ENCODE results near the gene PLEKHM2.

PLEKHM2 gene

GRCh38 chr1:15726508-15726907, 42.4 kb downstream of the PLEKHM2 start:
- Histone ChIP-seq H3K4me3 (ENCODE audit: low read depth in 1 of 2, low read length in 2 of 2) (no peak overlapping the region), H3K27me3 (ENCODE audit: insufficient read depth, low read length, poor library complexity) (no peaks in the 10 kb centered on the region), H3K27ac (ENCODE audit: low read length) (no peak overlapping the region), H3K9me3 (ENCODE audit: insufficient read depth, low read length, severe bottlenecking) (no peaks in the 10 kb centered on the region), H3K4me2 (ENCODE audit: insufficient read depth, low read length) (no peak overlapping the region), H2AFZ (ENCODE audit: low read depth, low read length) (no peak overlapping the region), H3K4me1 (ENCODE audit: insufficient read depth, low read length) (no peaks in the 10 kb centered on the region), H3K36me3 (ENCODE audit: insufficient read depth, low read length) (peaks cover 82% of the 10 kb centered on the region), H3K9ac (ENCODE audit: low read depth, low read length) (no peak overlapping the region), H4K20me1 (ENCODE audit: insufficient read depth, low read length) (peaks cover 3% of the 10 kb centered on the region; the same call in 1 of the 2 replicates), H3K79me2 (ENCODE audit: insufficient read depth, low read length) (no peaks in the 10 kb centered on the region)
- no peak for DNase-seq
- TF ChIP-seq CTCF (IDR thresholded peaks at IDR 0.05; ENCODE audit: borderline replicate concordance, extremely low read depth, low read length, poor library complexity, severe bottlenecking): no peak
- no peak for TF ChIP-seq EZH2 (IDR thresholded peaks at IDR 0.05; ENCODE audit: borderline replicate concordance, low read depth, low read length, severe bottlenecking)
- no peak for ATAC-seq (ENCODE audit: insufficient read depth, low read depth)

- H3K79me2 ChIP-seq (ENCODE audit: insufficient read depth, low read length): no peaks in the 10 kb centered on the region
- no peaks in the 10 kb centered on the region for H3K9me3 ChIP-seq (ENCODE audit: insufficient read depth, low read length, severe bottlenecking)
- H3K9ac ChIP-seq (ENCODE audit: low read depth, low read length): no peak overlapping the region
- no peak for DNase-seq
- no peak for TF ChIP-seq CTCF (IDR thresholded peaks at IDR 0.05; ENCODE audit: borderline replicate concordance, extremely low read depth, low read length, poor library complexity, severe bottlenecking)
- TF ChIP-seq EZH2 (IDR thresholded peaks at IDR 0.05; ENCODE audit: borderline replicate concordance, low read depth, low read length, severe bottlenecking): no peak
- H3K4me3 ChIP-seq (ENCODE audit: low read depth in 1 of 2, low read length in 2 of 2): no peak overlapping the region
- peaks cover 3% of the 10 kb centered on the region; the same call in 1 of the 2 replicates for H4K20me1 ChIP-seq (ENCODE audit: insufficient read depth, low read length)
- peaks cover 87% of the 10 kb centered on the region for H3K36me3 ChIP-seq (ENCODE audit: insufficient read depth, low read length)
- no peaks in the 10 kb centered on the region for H3K27me3 ChIP-seq (ENCODE audit: insufficient read depth, low read length, poor library complexity)
- H3K4me1 ChIP-seq (ENCODE audit: insufficient read depth, low read length): no peaks in the 10 kb centered on the region
- no peak overlapping the region for H3K27ac ChIP-seq (ENCODE audit: low read length)
- no peak overlapping the region for H3K4me2 ChIP-seq (ENCODE audit: insufficient read depth, low read length)
- no peak for ATAC-seq (ENCODE audit: insufficient read depth, low read depth)
- H2AFZ ChIP-seq (ENCODE audit: low read depth, low read length): no peak overlapping the region
Measured at GRCh38 chr1:15727021-15727420, 42.9 kb downstream of the PLEKHM2 start.

- H3K36me3 ChIP-seq (ENCODE audit: insufficient read depth, low read length): peaks cover 88% of the 10 kb centered on the region
- DNase-seq (no peak), ATAC-seq (ENCODE audit: insufficient read depth, low read depth) (no peak)
- H4K20me1 ChIP-seq (ENCODE audit: insufficient read depth, low read length): peaks cover 3% of the 10 kb centered on the region; the same call in 1 of the 2 replicates
- TF ChIP-seq EZH2 (IDR thresholded peaks at IDR 0.05; ENCODE audit: borderline replicate concordance, low read depth, low read length, severe bottlenecking) (no peak), CTCF (IDR thresholded peaks at IDR 0.05; ENCODE audit: borderline replicate concordance, extremely low read depth, low read length, poor library complexity, severe bottlenecking) (no peak)
- H3K9me3 ChIP-seq (ENCODE audit: insufficient read depth, low read length, severe bottlenecking): no peaks in the 10 kb centered on the region
- no peak overlapping the region for H3K27ac ChIP-seq (ENCODE audit: low read length)
- H3K27me3 ChIP-seq (ENCODE audit: insufficient read depth, low read length, poor library complexity): no peaks in the 10 kb centered on the region
- H3K9ac ChIP-seq (ENCODE audit: low read depth, low read length): no peak overlapping the region
- H3K4me2 ChIP-seq (ENCODE audit: insufficient read depth, low read length): no peak overlapping the region
- H3K79me2 ChIP-seq (ENCODE audit: insufficient read depth, low read length): no peaks in the 10 kb centered on the region
- no peak overlapping the region for H2AFZ ChIP-seq (ENCODE audit: low read depth, low read length)
- H3K4me1 ChIP-seq (ENCODE audit: insufficient read depth, low read length): no peaks in the 10 kb centered on the region
- H3K4me3 ChIP-seq (ENCODE audit: low read depth in 1 of 2, low read length in 2 of 2): no peak overlapping the region
Measured at GRCh38 chr1:15727424-15727823, 43.3 kb downstream of the PLEKHM2 start.

All from DND-41 (cell line).